Spleen (tissue), 13 donors: ENCODE data around the gene SLC17A8. TPM values are rescaled to one million over a fixed set of nuclear protein-coding genes. Genes with fewer than 3 reads are reported as not detected.
"Not testable (repeated sequence)": the region's sequence is repeated elsewhere in the genome, so short reads cannot be mapped to it uniquely, and the experiment has no call there.

ENCODE experiments used
- DNase-seq: peaks from one replicate; pipeline ENCODE4 v3.0.0-alpha.2; 2020
- H3K27ac ChIP-seq, 8 donors: fragments of 200-600 bp; sonication (generic) in 7 of 8; 1 replicate in 4 of 8; 2 replicates in 4 of 8; pipeline versions ENCODE4 v1.5.0 to v1.8.0; 2016 to 2021; ENCODE audit warnings: inconsistent platforms in 4 of 8, mild to moderate bottlenecking in 4 of 8, moderate library complexity in 1 of 8
- H3K27me3 ChIP-seq, 7 donors: fragments of 200-600 bp; sonication (generic) in 6 of 7; replicated peaks in 1 of 7; 1 replicate in 4 of 7; 2 replicates in 3 of 7; pipeline versions ENCODE4 v1.5.0 to v1.8.0; 2016 to 2021; ENCODE audit warnings: inconsistent platforms in 3 of 7, mild to moderate bottlenecking in 1 of 7
- H3K36me3 ChIP-seq, 6 donors: fragments of 200-600 bp; sonication (generic) in 5 of 6; 1 replicate in 4 of 6; 2 replicates in 2 of 6; pipeline versions ENCODE4 v1.5.0 to v1.8.0; 2016 to 2021; ENCODE audit warnings: inconsistent platforms in 2 of 6
- H3K4me1 ChIP-seq, 6 donors: fragments of 200-600 bp; sonication (generic) in 5 of 6; 1 replicate in 3 of 6; 2 replicates in 3 of 6; pipeline versions ENCODE4 v1.5.0 to v1.8.0; 2016 to 2021; ENCODE audit warnings: inconsistent platforms in 3 of 6
- H3K4me3 ChIP-seq, 8 donors: fragments of 200-600 bp; sonication (generic) in 7 of 8; 1 replicate in 4 of 8; 2 replicates in 4 of 8; pipeline versions ENCODE4 v1.5.0 to v1.8.0; 2016 to 2021; ENCODE audit warnings: inconsistent platforms in 4 of 8, mild to moderate bottlenecking in 4 of 8, moderate library complexity in 2 of 8
- H3K9me3 ChIP-seq, 8 donors: fragments of 200-600 bp; sonication (generic) in 7 of 8; 1 replicate in 4 of 8; 2 replicates in 4 of 8; pipeline versions ENCODE4 v1.5.0 to v1.8.0; 2016 to 2021; ENCODE audit warnings: inconsistent platforms in 4 of 8
- CTCF ChIP-seq, 11 experiments: fragments of 200-600 bp in 7 of 11; fragments of 450-650 bp in 4 of 11; sonication (generic) in 4 of 11; IDR thresholded peaks in 8 of 11; conservative IDR thresholded peaks in 3 of 11; 1 replicate in 7 of 11; 2 replicates in 4 of 11; pipeline versions ENCODE4 v1.4.0 to v1.8.0; 2016 to 2021; ENCODE audit warnings: antibody characterized with exemption in 11 of 11, inconsistent platforms in 4 of 11, mild to moderate bottlenecking in 1 of 11
- POLR2A ChIP-seq, 3 donors: fragments of 450-650 bp; IDR thresholded peaks; one replicate each; pipeline ENCODE4 v1.5.1; 2017; ENCODE audit warnings: antibody characterized with exemption in 3 of 3, mild to moderate bottlenecking in 1 of 3
- POLR2AphosphoS5 ChIP-seq, 3 donors: sonication (generic); formaldehyde crosslinking; IDR thresholded peaks; one replicate each; pipeline ENCODE4 v1.5.1; 2017; ENCODE audit warnings: antibody characterized with exemption in 3 of 3
- WGBS, 5 donors: extraction: QIAGEN DNeasy Blood & Tissue Kit in 3 of 5; methylation state at CpG; one replicate each; pipeline versions ENCODE4 v1.1.5 to v1.1.7; 2013 to 2018; 5-methylcytosine and 5-hydroxymethylcytosine counted together
- intact Hi-C: fragments of 100-400 bp; cut with DNase I; formaldehyde crosslinking; loops from one replicate; pipeline ENCODE4 v1.15.0; 2023; ENCODE audit warnings: low total_unique reads
- long read RNA-seq, 2 donors: transcript quantifications; one replicate each; lab custom pipeline, GENCODE V29; 2026
- polyA plus RNA-seq, 3 donors: library from polyadenylated mRNA; stranded (reverse); fragments of 200-250 nt; gene quantifications; one replicate each; pipeline ENCODE4 v1.2.1, GENCODE V29; 2013
- total RNA-seq, 7 donors: library from RNA; depleted of rRNA in 3 of 7; stranded (reverse); fragments of >200 nt in 3 of 7; fragmentation: NEBNext Ultra II Directional in 4 of 7; extraction: Animal tissue kit (Norgen Biotek cat#: 25700) in 4 of 7; gene quantifications; one replicate each; pipeline versions ENCODE4 v1.1.0 to v1.2.1, GENCODE V29; 2016 to 2021
- donor health status: healthy with polysubstance abuse.
- donor health status: DM: no; HTN: no; CAD: no; lungs with moderate emphysema.
- donor health status: DM: no; HTN: no; CAD: no.
- donor health status: Bipolar disorder and iron deficiency.
- donor health status: healthy.
- donor health status: DM: no; HTN: no; CAD: no.
- donor health status: DM: yes; HTN: yes; CAD: no.

Gene SLC17A8
- total RNA-seq = under 1 TPM in 1 of 7 donors, not detected in 6; 0.34 TPM
- under 1 TPM in 1 of 3 donors, not detected in 2; 0.02 TPM for polyA plus RNA-seq
- long read RNA-seq, donor 1 = 0 reads
- long read RNA-seq, donor 2, partial matches to known transcripts = 0 of 1 reads
- long read RNA-seq, donor 2, other reads (novel, unspliced or antisense) = 0 of 1 reads

DNA sequence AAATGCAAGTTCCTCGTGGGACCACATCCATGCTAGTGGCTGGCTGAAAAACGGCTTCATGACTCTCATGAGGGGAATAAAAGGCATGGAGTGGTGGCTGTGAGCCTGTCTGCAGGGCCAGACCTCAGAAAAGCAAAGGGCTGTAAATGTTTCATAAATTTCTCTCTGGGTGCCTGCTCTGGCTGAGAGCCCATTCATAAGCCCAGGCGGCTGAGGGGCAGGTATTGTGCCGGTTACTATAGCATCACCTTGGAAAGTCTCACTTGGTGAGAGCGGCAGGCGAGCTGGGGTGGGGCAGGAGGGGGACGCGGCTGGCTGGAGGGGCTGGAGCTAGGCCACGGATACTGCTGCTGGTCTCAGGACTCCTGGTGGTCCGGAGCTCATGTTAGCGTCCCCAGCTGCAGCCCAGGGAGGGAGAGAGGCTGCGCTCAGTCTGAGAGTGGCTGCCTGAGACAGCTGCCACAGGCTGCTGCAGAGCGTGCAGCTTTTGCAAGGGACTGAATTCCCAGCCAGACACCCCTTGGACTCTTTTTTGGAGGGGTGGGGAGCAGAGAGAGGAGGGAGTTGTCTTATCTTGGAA is at the start of gene SLC17A8:
SLC17A8 (plus strand) TSS at position 431 of the 580 bp plus-strand sequence. CDS start 318 bp downstream, outside the sequence.
- WGBS, 5 donors = 34 to 39% (median 36%) methylated on average over 12 to 13 of the region's 13 CpGs
- intact Hi-C loops = loop anchor here (10.0 kb wide), 1 partner anchor 198 kb away; no protein-coding TSS in a partner anchor
- no peak within 1 kb of the TSS for H3K27ac ChIP-seq
- DNase-seq = no peak
- no peaks in the 10 kb centered on the region for H3K4me1 ChIP-seq
- TF ChIP-seq POLR2A (IDR thresholded peaks at IDR 0.05) = no peak
- no peak for TF ChIP-seq CTCF (IDR thresholded peaks at IDR 0.05 in 8 of 11, conservative IDR thresholded peaks at IDR 0.05 in 3 of 11)
- no peak for TF ChIP-seq POLR2AphosphoS5 (IDR thresholded peaks at IDR 0.05)
- H3K27me3 ChIP-seq = peaks cover 0 to 37% (median 0%) of the 10 kb centered on the region in 7 donors
- no peaks in the 10 kb centered on the region for H3K36me3 ChIP-seq
- no peak within 1 kb of the TSS for H3K4me3 ChIP-seq
- H3K9me3 ChIP-seq = no peaks in the 10 kb centered on the region

GRCh38 chr12:100308138-100308537 is 48.7 kb upstream of the SLC17A8 start:
- not testable (repeated sequence) for H3K4me3 ChIP-seq

GRCh38 chr12:100311317-100311716 is 45.6 kb upstream of the SLC17A8 start:
- DNase-seq = no peak
- no peak overlapping the region for H3K4me3 ChIP-seq
- no peaks in the 10 kb centered on the region for H3K4me1 ChIP-seq
- WGBS, 5 donors = 94 to 96% (median 95%) methylated on average over 1 of the region's 1 CpG
- H3K27ac ChIP-seq = no peak overlapping the region
- H3K36me3 ChIP-seq = peaks cover 0 to 72% (median 40%) of the 10 kb centered on the region in 6 donors
- TF ChIP-seq CTCF (IDR thresholded peaks at IDR 0.05 in 8 of 11, conservative IDR thresholded peaks at IDR 0.05 in 3 of 11) = no peak
- TF ChIP-seq POLR2A (IDR thresholded peaks at IDR 0.05) = no peak
- no peak for TF ChIP-seq POLR2AphosphoS5 (IDR thresholded peaks at IDR 0.05)
- intact Hi-C loops = no loop called here
- H3K9me3 ChIP-seq = peaks cover 0 to 12% (median 0%) of the 10 kb centered on the region in 8 donors
- H3K27me3 ChIP-seq = no peaks in the 10 kb centered on the region

More at GRCh38 chr12:100308138-100308537, 48.7 kb upstream of the SLC17A8 start:
- peaks cover 0 to 24% (median 4%) of the 10 kb centered on the region in 8 donors for H3K9me3 ChIP-seq
- DNase-seq, H3K4me1 ChIP-seq, intact Hi-C loops, H3K27me3 ChIP-seq, H3K27ac ChIP-seq: not testable (repeated sequence)
- peaks cover 0 to 64% (median 27%) of the 10 kb centered on the region in 6 donors for H3K36me3 ChIP-seq
- WGBS, 5 donors = 96 to 98% (median 97%) methylated on average over 5 of the region's 5 CpGs

GRCh38 chr12:100317371-100317770 is 39.5 kb upstream of the SLC17A8 start:
- WGBS, 5 donors = 90 to 98% (median 96%) methylated on average over 2 of the region's 2 CpGs
- no peak for DNase-seq
- TF ChIP-seq POLR2A (IDR thresholded peaks at IDR 0.05) (no peak), POLR2AphosphoS5 (IDR thresholded peaks at IDR 0.05) (no peak), CTCF (IDR thresholded peaks at IDR 0.05 in 8 of 11, conservative IDR thresholded peaks at IDR 0.05 in 3 of 11) (no peak)
- Histone ChIP-seq H3K36me3 (peaks cover 0 to 97% (median 43%) of the 10 kb centered on the region in 6 donors), H3K4me1 (peaks cover 0 to 11% (median 0%) of the 10 kb centered on the region in 6 donors), H3K27me3 (no peaks in the 10 kb centered on the region), H3K27ac (no peak overlapping the region), H3K9me3 (no peaks in the 10 kb centered on the region), H3K4me3 (no peak overlapping the region)
- intact Hi-C loops = no loop called here
